GM21515 (cell line): Measurements from ENCODE around the gene HNRNPL.
"Not testable (repeated sequence)": the region's sequence is repeated elsewhere in the genome, so short reads cannot be mapped to it uniquely, and the experiment has no call there.

Experiments used
- ATAC-seq: cut with Tn5 transposase; IDR thresholded peaks from one replicate; pipeline ENCODE4 v1.9.1; 2021; ENCODE audit not compliant: unreplicated experiment

The HNRNPL gene

GRCh38 chr19:38849860-38850435, at the start of gene HNRNPL:
Gene HNRNPL (minus strand): TSS chr19:38849986. CDS start chr19:38849966, 20 bp downstream.
- ATAC-seq = peak; percentile 55

- peak; percentile 3 for ATAC-seq
Measured at GRCh38 chr19:38898788-38899446, 49.1 kb upstream of the HNRNPL start.

GRCh38 chr19:38894968-38895367, 45.2 kb upstream of the HNRNPL start:
- no peak for ATAC-seq

GRCh38 chr19:38893341-38893771, 43.6 kb upstream of the HNRNPL start:
- no peak for ATAC-seq

GRCh38 chr19:38892841-38893240, 43.1 kb upstream of the HNRNPL start:
- no peak for ATAC-seq

GRCh38 chr19:38891771-38892170, 42.0 kb upstream of the HNRNPL start:
- ATAC-seq = no peak

- ATAC-seq = no peak
Measured at GRCh38 chr19:38890686-38891085, 40.9 kb upstream of the HNRNPL start.

GRCh38 chr19:38889803-38890202, 40.0 kb upstream of the HNRNPL start:
- no peak for ATAC-seq

- no peak for ATAC-seq
Measured at GRCh38 chr19:38888876-38889275, 39.1 kb upstream of the HNRNPL start.

- ATAC-seq = not testable (repeated sequence)
Measured at GRCh38 chr19:38884691-38885090, 34.9 kb upstream of the HNRNPL start.

GRCh38 chr19:38883286-38883685, 33.5 kb upstream of the HNRNPL start:
- ATAC-seq = no peak

GRCh38 chr19:38880882-38881609, 31.3 kb upstream of the HNRNPL start:
- ATAC-seq = no peak

- ATAC-seq = no peak
Measured at GRCh38 chr19:38880076-38880881, 30.5 kb upstream of the HNRNPL start.

- no peak for ATAC-seq
Measured at GRCh38 chr19:38879400-38879751, 29.6 kb upstream of the HNRNPL start.

- ATAC-seq = no peak
Measured at GRCh38 chr19:38878575-38879399, 29.0 kb upstream of the HNRNPL start.

- ATAC-seq = peak; percentile 59
Measured at GRCh38 chr19:38877781-38878574, 28.2 kb upstream of the HNRNPL start, which contains the start of gene RINL. Gene RINL (minus strand): TSS chr19:38878275. CDS start chr19:38876742, 1,533 bp downstream.

GRCh38 chr19:38875656-38876395, 26.0 kb upstream of the HNRNPL start:
- ATAC-seq = no peak

- not testable (repeated sequence) for ATAC-seq
Measured at GRCh38 chr19:38873400-38873799, 23.6 kb upstream of the HNRNPL start.

GRCh38 chr19:38870612-38871011, 20.8 kb upstream of the HNRNPL start:
- ATAC-seq = no peak
